ENCODE data around the gene PROCA1.
"Not testable (repeated sequence)": the region's sequence is repeated elsewhere in the genome, so short reads cannot be mapped to it uniquely, and the experiment has no call there.

The PROCA1 gene

GRCh38 chr17:28725166-28725659, 13.5 kb upstream of the PROCA1 start:
- H3K9me3 ChIP-seq (replicated peaks in 1 of 2; ENCODE audit: control insufficient read depth in 2 of 2, insufficient read depth in 1 of 2, low read depth in 1 of 2, low read length in 2 of 2) = peaks cover 0 to 1% of the 10 kb centered on the region in 2 donors

GRCh38 chr17:28724500-28725165, 12.9 kb upstream of the PROCA1 start:
- no CpG with 5 or more reads among the region's 10 CpGs for WGBS, 2 donors (ENCODE audit: extremely low coverage in 2 of 2, insufficient read length in 2 of 2, insufficient replicate concordance in 1 of 2)
- Histone ChIP-seq H3K27me3 (ENCODE audit: control insufficient read depth in 3 of 3, insufficient read depth in 3 of 3, low read depth in 1 of 3, low read length in 3 of 3) (no peaks in the 10 kb centered on the region), H2BK5ac (ENCODE audit: low read length) (peak overlapping the region; percentile 19), H4K91ac (ENCODE audit: low read depth, low read length, poor library complexity) (no peak overlapping the region), H3K18ac (ENCODE audit: low read length) (no peak overlapping the region), H2BK15ac (ENCODE audit: low read length) (no peak overlapping the region), H2AFZ (ENCODE audit: low read length) (no peak overlapping the region), H3K79me1 (ENCODE audit: low read depth, low read length) (peaks cover 9% of the 10 kb centered on the region), H3K4me3 (ENCODE audit: low read length in 2 of 2) (peak overlapping the region; percentile 61 to 87), H3K4ac (ENCODE audit: low read length) (no peak overlapping the region), H2AK5ac (ENCODE audit: low read depth, low read length) (no peak overlapping the region), H3K9me3 (replicated peaks in 1 of 2; ENCODE audit: control insufficient read depth in 2 of 2, insufficient read depth in 1 of 2, low read depth in 1 of 2, low read length in 2 of 2) (peaks cover 0 to 1% of the 10 kb centered on the region in 2 donors), H3K36me3 (replicated peaks in 1 of 2; ENCODE audit: control insufficient read depth in 2 of 2, insufficient read depth in 2 of 2, low read length in 2 of 2) (peaks cover 31 to 52% of the 10 kb centered on the region in 2 donors), H2BK120ac (ENCODE audit: low read depth, low read length) (no peak overlapping the region), H3K4me1 (ENCODE audit: control insufficient read depth in 2 of 2, insufficient read depth in 1 of 2, low read depth in 1 of 2, low read length in 2 of 2) (peaks cover 24 to 28% of the 10 kb centered on the region in 2 donors), H3K4me2 (ENCODE audit: insufficient read depth, low read length, poor library complexity, severe bottlenecking) (peak overlapping the region; percentile 93), H3K14ac (ENCODE audit: low read length) (no peak overlapping the region), H3K27ac (replicated peaks; ENCODE audit: low read length) (peak overlapping the region; percentile 96), H3K9ac (ENCODE audit: low read depth, low read length, poor library complexity) (peak overlapping the region; percentile 60), H4K8ac (ENCODE audit: low read depth, low read length) (no peak overlapping the region), H3K23ac (ENCODE audit: low read depth, low read length, poor library complexity) (peak overlapping the region; percentile 100), H2BK12ac (ENCODE audit: low read length) (no peak overlapping the region)
- DNase-seq (ENCODE audit: low spot score) = no peak

More at GRCh38 chr17:28725166-28725659, 13.5 kb upstream of the PROCA1 start:
- Histone ChIP-seq H4K91ac (ENCODE audit: low read depth, low read length, poor library complexity) (no peak overlapping the region), H2BK12ac (ENCODE audit: low read length) (no peak overlapping the region), H2BK15ac (ENCODE audit: low read length) (peak overlapping the region; percentile 50), H3K27me3 (ENCODE audit: control insufficient read depth in 3 of 3, insufficient read depth in 3 of 3, low read depth in 1 of 3, low read length in 3 of 3) (no peaks in the 10 kb centered on the region), H3K4me1 (ENCODE audit: control insufficient read depth in 2 of 2, insufficient read depth in 1 of 2, low read depth in 1 of 2, low read length in 2 of 2) (peaks cover 24 to 28% of the 10 kb centered on the region in 2 donors), H3K4me3 (ENCODE audit: low read length in 2 of 2) (peak overlapping the region; percentile 61 to 87), H3K4me2 (ENCODE audit: insufficient read depth, low read length, poor library complexity, severe bottlenecking) (peak overlapping the region; percentile 93), H2BK5ac (ENCODE audit: low read length) (peak overlapping the region; percentile 96), H3K27ac (replicated peaks; ENCODE audit: low read length) (peak overlapping the region; percentile 96), H3K36me3 (replicated peaks in 1 of 2; ENCODE audit: control insufficient read depth in 2 of 2, insufficient read depth in 2 of 2, low read length in 2 of 2) (peaks cover 31 to 52% of the 10 kb centered on the region in 2 donors), H3K14ac (ENCODE audit: low read length) (no peak overlapping the region), H2BK120ac (ENCODE audit: low read depth, low read length) (no peak overlapping the region), H3K4ac (ENCODE audit: low read length) (no peak overlapping the region), H4K8ac (ENCODE audit: low read depth, low read length) (no peak overlapping the region), H3K18ac (ENCODE audit: low read length) (peak overlapping the region; percentile 15), H3K9ac (ENCODE audit: low read depth, low read length, poor library complexity) (peak overlapping the region; percentile 60), H2AK5ac (ENCODE audit: low read depth, low read length) (peak overlapping the region; percentile 88), H2AFZ (ENCODE audit: low read length) (no peak overlapping the region), H3K23ac (ENCODE audit: low read depth, low read length, poor library complexity) (peak overlapping the region; percentile 100), H3K79me1 (ENCODE audit: low read depth, low read length) (peaks cover 7% of the 10 kb centered on the region)
- no CpG with 5 or more reads among the region's 20 CpGs for WGBS, 2 donors (ENCODE audit: extremely low coverage in 2 of 2, insufficient read length in 2 of 2, insufficient replicate concordance in 1 of 2)
- no peak for DNase-seq (ENCODE audit: low spot score)

- H3K23ac ChIP-seq (ENCODE audit: low read depth, low read length, poor library complexity) = peak overlapping the region; percentile 5
- H3K27ac ChIP-seq (replicated peaks; ENCODE audit: low read length); H2BK120ac ChIP-seq (ENCODE audit: low read depth, low read length); H3K14ac ChIP-seq (ENCODE audit: low read length); H2AFZ ChIP-seq (ENCODE audit: low read length); H4K91ac ChIP-seq (ENCODE audit: low read depth, low read length, poor library complexity); H3K4me2 ChIP-seq (ENCODE audit: insufficient read depth, low read length, poor library complexity, severe bottlenecking); H2BK12ac ChIP-seq (ENCODE audit: low read length); H2AK5ac ChIP-seq (ENCODE audit: low read depth, low read length); DNase-seq (ENCODE audit: low spot score); H3K27me3 ChIP-seq (ENCODE audit: control insufficient read depth in 3 of 3, insufficient read depth in 3 of 3, low read depth in 1 of 3, low read length in 3 of 3); H3K18ac ChIP-seq (ENCODE audit: low read length); H3K9me3 ChIP-seq (replicated peaks in 1 of 2; ENCODE audit: control insufficient read depth in 2 of 2, insufficient read depth in 1 of 2, low read depth in 1 of 2, low read length in 2 of 2); H4K8ac ChIP-seq (ENCODE audit: low read depth, low read length); H3K4ac ChIP-seq (ENCODE audit: low read length); H3K79me1 ChIP-seq (ENCODE audit: low read depth, low read length); H2BK15ac ChIP-seq (ENCODE audit: low read length): not testable (repeated sequence)
- peak overlapping the region in 1 of 2 donors; percentile 61 for H3K4me3 ChIP-seq (ENCODE audit: low read length in 2 of 2)
- peak overlapping the region; percentile 19 for H2BK5ac ChIP-seq (ENCODE audit: low read length)
- peaks cover 24 to 29% of the 10 kb centered on the region in 2 donors for H3K4me1 ChIP-seq (ENCODE audit: control insufficient read depth in 2 of 2, insufficient read depth in 1 of 2, low read depth in 1 of 2, low read length in 2 of 2)
- no CpG with 5 or more reads among the region's 4 CpGs for WGBS, 2 donors (ENCODE audit: extremely low coverage in 2 of 2, insufficient read length in 2 of 2, insufficient replicate concordance in 1 of 2)
- H3K9ac ChIP-seq (ENCODE audit: low read depth, low read length, poor library complexity) = peak overlapping the region; percentile 22
- peaks cover 31 to 52% of the 10 kb centered on the region in 2 donors for H3K36me3 ChIP-seq (replicated peaks in 1 of 2; ENCODE audit: control insufficient read depth in 2 of 2, insufficient read depth in 2 of 2, low read length in 2 of 2)
Observed at GRCh38 chr17:28723836-28724499, 12.3 kb upstream of the PROCA1 start.
